NB4 (cell line): ENCODE measurements around the gene GPR26.

ENCODE experiments used
- CTCF ChIP-seq: IDR thresholded peaks from one replicate; pipeline ENCODE4 v1.5.1; 2012; ENCODE audit warnings: low read depth, low read length
- MYC ChIP-seq: IDR thresholded peaks from 2 replicates; pipeline ENCODE4 v1.6.1; 2011; ENCODE audit warnings: low read depth, low read length
- POLR2A ChIP-seq: IDR thresholded peaks from 2 replicates; pipeline ENCODE4 v1.6.1; 2011; ENCODE audit warnings: mild to moderate bottlenecking; ENCODE audit not compliant: insufficient read length; ENCODE audit errors: extremely low read depth
- TF ChIP-seq, protein P1 (sequence below): IDR thresholded peaks from 2 replicates; pipeline ENCODE4 v1.6.1; 2011; ENCODE audit warnings: low read depth, low read length

DNA sequence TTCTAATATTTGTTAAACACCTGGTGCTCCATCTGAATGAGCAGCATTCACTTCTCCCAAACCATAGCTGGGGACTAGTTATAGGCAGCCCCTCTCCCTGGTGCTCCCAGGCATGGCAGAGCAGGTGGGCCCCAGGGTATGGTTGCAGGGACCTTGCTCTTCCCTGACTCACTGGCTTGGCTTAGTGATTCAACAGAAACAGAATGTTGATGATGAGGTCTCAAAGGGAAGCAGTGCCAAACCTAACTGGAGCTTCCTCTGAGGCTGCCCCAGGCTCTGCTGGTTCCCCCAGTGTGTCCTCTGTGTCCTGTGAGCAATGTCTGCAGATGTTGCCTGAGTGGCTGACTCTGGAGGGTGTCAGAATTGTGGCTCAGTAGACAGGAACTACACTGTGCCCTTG lies 3.7 kb downstream of the GPR26 start:
- TF ChIP-seq CTCF: no peak
- TF ChIP-seq POLR2A: no peak
- TF ChIP-seq, protein P1, sequence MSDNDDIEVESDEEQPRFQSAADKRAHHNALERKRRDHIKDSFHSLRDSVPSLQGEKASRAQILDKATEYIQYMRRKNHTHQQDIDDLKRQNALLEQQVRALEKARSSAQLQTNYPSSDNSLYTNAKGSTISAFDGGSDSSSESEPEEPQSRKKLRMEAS: no peak
- no peak for TF ChIP-seq MYC
